ENCODE data around the gene ZYG11B.
"Not testable (repeated sequence)": the region's sequence is repeated elsewhere in the genome, so short reads cannot be mapped to it uniquely, and the experiment has no call there.

The ZYG11B gene

DNA sequence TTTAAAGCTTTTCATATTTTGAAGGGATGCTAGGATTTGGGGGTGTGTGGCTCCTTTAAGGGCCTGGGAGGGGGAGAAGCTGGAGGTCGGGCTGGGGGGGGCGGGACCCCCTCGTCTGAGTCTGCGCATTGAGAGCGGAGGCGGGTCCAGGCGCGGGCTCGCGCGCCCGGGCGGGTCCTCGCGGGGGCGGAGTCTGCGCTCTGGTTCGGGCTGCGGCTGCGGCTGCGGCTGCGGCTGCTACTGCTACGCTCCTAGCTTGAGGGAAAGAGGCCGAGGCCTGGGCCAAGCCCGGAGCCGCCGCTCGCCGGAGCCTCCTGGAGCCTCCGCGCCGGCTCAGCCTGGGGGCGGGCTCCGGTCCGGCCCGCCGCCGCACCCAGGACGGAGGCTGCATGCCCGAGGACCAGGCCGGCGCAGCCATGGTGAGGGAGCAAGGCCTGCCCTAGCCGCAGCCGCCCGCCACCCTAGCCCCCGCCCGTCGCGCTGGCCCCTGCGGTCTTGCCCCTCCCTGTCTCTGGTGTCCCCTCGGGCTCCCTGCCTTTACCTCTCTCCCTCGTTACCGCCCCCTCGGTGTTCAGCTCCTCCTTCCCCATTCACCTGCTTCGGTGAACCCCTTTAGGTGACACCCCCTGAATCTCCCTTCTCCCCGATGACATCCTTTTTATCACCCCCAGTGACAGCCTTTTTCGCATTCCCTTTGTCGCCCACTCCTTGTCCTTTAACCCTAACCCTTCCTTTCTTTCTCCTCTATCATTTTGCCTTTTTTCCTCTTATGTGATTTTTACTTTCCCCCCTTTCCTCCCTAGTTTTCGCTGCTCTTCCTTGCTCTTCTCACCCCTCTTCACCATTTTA, at the start of gene ZYG11B:
ZYG11B (plus strand) TSS at position 189 of the 849 bp plus-strand sequence; CDS start at position 390, 201 bp downstream.
- peak; percentile 77 to 84 for DNase-seq (ENCODE audit: low read depth in 2 of 2)

DNA sequence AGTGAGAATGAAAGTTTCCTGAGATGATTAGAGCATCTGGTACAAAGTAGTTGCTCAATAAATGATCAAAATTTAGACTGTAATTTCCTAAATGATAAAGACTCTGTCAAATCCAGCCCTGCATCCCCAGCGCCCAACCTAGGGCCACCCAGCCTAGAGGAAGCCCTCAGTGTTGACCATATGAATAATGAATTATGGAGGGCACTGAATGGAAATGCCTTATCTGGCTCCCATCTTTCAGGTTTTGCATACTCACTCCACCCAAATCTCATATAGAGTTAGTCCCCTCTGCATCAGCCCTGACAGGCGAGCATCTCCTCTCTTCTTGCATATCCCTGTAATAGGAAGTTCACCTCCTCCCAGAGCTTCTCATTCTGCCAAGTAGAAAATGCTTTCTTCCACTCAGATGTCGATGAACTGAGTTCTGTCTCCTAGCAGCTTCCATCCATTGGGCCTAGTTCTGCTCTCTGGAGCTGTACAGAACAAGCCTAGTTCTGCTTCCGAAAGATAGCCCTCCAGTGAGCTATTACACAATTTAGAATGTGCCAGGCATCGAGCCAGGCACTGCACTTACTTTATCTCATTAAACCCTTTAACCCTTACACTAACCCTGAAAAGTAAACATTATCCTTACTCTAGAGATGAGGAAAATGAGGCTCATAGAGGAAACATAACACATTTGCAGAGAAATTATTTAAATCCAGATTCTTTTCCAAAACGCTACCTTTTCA, 49.0 kb upstream of the ZYG11B start:
- no peak for DNase-seq (ENCODE audit: low read depth in 2 of 2)

DNA sequence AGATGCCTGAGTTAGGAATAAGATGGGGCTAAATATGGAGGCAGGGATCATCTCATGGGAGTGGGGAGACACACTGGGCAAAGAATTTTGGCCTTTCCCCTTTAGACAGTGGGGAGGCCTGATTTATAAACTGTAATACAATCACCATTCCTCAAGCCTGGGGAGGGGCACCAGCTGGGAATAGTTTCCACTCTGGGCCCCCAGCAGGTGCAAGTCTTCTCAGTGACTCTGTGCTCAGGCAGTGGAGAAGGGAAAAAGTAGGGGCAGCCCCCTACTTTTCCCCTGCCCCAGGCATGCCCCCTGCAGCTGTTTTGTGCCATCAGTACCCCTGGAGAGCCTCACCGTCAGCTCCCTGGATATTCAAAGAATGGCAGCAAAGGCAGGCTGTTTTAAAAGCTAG, 47.2 kb upstream of the ZYG11B start:
- DNase-seq (ENCODE audit: low read depth in 2 of 2) = no peak

DNA sequence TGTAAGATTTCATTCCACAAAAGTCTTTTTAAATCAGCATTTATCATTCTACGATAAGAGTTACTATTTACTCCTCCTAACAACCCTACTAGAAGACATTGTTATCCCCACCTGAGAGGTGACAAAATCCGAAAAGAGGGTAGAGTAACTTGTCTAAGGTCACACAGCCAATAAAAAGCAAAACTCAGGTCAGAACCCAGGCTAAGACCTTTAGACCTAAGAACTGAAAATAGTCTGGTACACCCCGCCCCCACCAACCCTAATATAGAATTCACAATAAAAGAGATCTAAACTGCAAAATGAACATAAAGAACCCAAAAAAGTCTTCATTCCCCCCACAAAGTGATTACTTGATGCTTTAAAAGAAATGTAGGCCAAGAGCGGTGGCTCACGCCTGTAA, 46.8 kb upstream of the ZYG11B start:
- no peak for DNase-seq (ENCODE audit: low read depth in 2 of 2)

DNA sequence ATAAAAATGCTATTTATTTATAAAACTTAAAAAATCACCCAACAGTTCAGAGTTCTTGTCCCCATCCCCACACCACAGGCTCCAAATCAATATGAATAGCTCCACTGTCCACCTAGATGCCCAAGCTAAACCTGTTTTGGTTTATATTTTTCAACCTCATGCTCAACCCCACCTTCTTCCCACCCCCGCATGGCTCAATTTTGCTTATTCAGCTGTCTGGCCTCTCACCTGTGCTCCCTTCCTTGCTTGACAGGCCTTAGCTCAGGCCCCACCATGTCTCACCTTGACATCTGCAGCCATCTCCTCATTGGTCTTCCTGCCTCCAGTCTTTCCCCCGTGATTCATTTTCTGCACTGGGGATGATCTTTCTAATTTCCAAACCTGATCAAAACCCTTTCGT, 45.9 kb upstream of the ZYG11B start:
- DNase-seq (ENCODE audit: low read depth in 2 of 2) = no peak

DNA sequence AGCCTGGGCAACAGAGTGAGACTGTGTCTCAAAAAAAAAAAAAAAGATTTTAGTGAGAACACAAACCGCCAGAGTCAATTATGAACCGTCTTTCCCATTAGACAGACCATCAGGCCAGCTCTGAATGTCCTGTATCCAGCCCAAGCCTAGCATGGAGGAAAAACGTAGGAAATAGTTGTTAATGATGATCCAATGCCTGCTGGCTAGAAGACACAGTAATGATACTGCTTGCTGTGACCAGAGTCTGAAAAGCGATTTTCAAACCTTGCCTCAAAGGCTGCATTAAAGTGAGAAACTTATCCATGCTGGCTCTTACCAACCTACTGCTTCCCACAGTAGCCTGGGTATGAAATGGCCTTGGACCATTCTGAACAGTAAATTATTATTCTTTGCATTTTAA, 45.1 kb upstream of the ZYG11B start:
- no peak for DNase-seq (ENCODE audit: low read depth in 2 of 2)

DNA sequence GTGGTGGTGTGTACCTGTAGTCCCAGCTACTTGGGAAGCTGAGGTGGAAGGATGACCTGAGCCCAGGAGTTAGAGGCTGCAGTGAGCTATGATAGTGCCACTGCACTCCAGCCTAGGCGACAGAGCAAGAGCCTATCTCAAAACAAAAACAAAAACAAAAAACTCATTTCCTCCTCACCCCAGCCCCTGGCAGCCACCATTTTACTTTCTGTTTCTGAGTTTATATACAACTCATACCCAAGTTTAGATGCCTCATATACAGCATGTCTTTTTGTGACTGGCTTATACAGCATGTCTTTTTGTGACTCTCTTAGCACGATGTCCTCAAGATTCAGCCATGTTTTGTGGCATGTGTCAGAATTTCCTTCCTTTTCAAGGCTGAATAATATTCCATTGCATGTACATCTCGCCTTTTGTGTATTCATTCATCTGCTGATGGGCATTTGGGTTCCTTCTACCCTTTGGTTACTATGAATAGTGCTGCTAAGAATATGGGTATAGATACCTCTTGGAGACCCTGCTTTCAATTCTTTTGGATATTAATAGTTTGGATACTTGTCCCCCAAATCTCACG, 42.8 kb upstream of the ZYG11B start:
- DNase-seq (ENCODE audit: low read depth in 2 of 2) = no peak

DNA sequence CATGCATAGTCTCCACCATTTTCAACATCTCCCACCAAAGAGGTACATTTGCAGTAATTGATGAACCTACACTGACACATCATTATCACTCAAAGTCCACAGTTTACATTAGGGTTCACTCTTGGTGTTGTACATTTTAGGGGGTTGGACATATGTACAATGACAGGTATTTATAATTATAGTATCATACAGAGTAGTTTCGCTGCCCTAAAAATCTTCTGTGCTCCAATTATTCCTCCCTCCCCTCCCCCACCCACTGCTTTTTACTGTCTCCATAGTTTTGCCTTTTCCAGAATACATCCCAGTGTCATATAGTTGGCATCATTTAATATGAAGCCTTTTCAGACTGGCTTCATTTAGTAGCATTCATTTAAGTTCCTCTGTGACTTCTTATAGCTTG, 41.7 kb upstream of the ZYG11B start:
- no peak for DNase-seq (ENCODE audit: low read depth in 2 of 2)

DNA sequence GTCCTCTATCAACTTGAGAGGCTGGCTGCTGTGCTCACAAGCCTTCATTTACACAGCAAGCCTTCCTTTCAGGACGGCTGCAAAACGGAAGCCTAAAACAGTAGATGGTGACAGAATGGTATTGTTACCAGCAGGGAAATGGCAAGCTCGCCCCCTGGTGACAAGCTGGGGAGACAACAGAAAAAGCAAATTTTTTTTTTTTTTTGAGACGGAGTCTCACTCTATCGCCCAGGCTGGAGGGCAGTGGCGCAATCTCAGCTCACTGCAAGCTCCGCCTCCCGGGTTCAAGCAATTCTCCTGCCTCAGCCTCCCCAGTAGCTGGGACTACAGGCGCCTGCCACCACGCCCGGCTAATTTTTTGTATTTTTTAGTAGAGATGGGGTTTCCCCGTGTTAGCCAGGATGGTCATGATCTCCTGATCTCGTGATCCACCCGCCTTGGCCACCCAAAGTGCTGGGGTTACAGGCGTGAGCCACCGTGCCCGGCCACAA, 39.9 kb upstream of the ZYG11B start:
- peak; percentile 47 to 59 for DNase-seq (ENCODE audit: low read depth in 2 of 2)

DNA sequence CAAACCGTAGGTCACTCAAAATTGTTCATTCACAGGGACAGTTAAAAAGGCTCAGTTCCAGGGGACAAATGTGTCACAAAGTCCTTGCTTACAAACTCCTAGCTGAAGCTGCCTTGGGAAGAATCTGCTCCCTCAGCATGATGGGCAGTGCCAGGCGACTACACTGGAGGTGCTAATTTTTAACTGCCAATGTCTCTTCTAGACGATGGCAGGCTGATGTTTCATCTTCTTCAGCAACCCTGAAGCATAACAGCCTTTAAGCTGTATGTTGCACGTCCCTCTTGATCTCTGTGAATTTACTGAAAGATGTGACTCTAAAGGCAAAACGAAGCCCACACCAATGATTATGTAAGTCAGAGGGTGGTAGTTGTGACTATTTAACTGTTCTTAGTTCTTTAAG, 39.4 kb upstream of the ZYG11B start:
- no peak for DNase-seq (ENCODE audit: low read depth in 2 of 2)

DNA sequence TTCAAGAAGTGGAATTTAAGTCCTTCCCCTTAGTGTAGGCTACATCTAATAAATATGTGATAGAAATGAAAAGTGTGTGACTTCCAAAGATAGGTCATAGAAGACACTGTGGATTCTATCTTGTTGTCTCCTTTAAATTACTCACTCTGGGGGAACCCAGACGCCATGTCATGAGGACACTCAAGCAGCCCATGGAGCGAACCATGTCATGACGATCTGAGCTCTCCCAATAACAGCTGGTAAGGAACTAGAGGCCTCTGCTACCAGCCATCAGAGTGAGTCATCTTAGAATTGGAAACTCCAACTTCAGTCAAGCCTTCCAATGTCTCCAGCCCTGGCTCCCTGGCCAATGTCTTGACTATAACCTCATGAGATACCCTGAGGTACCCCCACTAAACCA, 34.4 kb upstream of the ZYG11B start:
- DNase-seq (ENCODE audit: low read depth in 2 of 2) = no peak

DNA sequence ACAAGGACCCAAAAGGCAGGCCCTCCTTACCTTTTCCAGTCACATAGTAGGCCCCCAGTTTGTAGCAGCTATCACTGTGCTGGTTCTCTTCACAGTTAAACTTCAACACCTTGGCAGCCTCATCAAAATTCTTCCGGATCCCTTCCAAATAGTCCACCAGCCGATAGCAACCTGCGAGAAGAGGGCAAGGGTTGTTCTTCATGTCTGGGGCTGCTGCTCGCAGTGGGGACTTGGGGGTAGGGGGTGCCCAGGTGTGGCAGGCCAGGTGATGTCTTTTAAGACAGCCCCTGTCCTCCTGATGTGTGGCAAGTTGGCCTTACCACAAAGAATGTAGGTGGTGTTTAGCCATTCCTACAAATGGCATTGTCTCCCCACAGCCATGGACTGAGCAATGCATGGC, 33.6 kb upstream of the ZYG11B start:
- no peak for DNase-seq (ENCODE audit: low read depth in 2 of 2)

DNA sequence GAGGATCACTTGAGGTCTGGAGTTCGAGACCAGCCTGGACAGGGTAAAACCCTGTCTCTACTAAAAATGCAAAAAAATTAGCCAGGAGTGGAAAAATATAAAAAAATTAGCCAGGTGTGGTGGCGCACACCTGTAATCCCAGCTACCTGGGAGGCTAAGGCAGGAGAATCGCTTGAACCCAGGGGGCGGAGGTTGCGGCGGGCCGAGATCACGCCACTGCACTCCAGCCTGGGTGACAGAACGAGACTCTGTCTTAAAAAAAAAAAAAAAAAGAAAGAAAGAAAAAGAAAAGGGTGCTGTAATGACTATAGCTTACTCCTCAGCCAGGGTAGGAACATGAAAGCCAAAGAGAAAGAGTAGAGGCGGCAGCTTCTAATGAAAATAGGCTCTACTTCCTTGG, 32.9 kb upstream of the ZYG11B start:
- not testable (repeated sequence) for DNase-seq (ENCODE audit: low read depth in 2 of 2)

DNA sequence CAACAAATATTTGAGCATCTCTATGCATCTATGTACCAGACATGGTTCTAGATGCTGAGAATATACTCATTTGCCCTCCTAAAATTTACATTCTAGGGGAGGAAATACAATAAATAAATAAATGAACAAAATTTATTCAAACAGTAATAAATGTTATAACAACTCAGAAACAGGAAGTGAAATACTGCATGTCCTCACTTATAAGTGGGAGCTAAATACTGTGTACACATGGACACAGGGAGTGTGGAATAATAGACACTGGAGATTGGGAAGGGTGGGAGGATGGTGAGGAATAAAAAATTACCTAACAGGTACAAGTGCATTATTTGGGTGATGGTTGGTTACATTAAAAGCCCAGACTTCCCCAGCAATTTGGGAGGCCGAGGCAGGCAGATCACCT, 32.4 kb upstream of the ZYG11B start:
- no peak for DNase-seq (ENCODE audit: low read depth in 2 of 2)

DNA sequence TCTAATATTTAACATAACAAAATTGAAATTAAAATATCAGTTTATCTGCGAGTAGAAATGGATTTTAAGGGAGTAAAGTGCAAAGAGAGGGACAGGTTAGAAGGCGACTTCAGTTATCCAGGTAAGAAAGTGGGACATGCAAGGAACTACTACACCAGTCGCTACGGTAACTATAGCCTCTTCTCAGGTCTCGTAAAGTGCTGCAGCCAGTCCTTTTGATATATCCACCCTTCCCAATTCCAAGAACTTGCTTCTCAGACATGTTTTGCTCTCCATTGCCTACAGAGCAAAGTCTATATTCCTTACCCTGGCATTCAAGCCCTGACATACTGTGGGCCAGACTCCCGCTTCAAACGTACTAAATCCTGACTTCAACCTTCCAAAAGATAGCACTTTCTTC, 30.6 kb upstream of the ZYG11B start:
- DNase-seq (ENCODE audit: low read depth in 2 of 2) = no peak

DNA sequence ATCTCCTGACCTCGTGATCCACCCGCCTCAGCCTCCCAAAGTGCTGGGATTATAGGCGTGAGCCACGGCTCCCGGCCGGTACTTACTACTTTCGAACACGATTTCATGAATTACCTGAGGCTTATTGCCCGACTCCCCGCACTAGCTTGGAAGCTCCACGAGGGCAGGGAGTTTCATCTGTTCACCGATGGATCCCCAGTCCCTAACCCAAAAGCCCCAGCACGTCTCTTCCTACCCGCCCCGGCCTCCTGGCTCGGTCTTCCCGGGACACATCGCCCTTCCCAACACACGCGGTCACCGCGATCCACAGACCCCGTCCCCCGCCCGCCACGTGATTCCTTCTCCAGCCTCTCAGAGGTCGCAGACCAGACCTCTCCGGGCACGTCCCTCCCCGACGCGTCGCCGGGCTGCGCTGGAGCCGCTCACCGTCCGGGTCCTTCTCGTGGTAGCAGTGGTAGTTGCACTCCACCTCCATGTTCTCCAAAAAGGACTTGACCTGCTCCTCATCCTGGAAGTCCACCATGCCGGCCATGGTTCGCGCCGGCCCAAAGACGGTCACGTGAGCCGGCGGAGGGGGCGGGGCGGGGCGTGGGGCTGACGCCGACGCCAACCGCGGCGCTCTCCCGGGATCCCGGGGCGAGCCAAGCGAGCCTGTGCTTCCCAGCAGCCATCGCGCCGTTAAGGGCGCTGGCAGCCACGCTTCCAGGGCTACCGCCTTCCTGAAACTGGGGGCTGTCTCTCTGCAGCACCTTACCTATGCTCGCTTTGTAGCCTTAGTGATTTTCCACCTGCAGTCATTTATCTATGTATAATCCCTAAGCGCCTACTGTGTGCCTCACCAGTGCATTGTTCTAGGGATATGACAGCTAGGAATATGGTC, 28.2 kb upstream of the ZYG11B start, which contains the start of gene COA7:
COA7 (minus strand) TSS at position 553 of the 880 bp plus-strand sequence; CDS start at position 532, 21 bp downstream.
- peak; percentile 48 to 73 for DNase-seq (ENCODE audit: low read depth in 2 of 2)

DNA sequence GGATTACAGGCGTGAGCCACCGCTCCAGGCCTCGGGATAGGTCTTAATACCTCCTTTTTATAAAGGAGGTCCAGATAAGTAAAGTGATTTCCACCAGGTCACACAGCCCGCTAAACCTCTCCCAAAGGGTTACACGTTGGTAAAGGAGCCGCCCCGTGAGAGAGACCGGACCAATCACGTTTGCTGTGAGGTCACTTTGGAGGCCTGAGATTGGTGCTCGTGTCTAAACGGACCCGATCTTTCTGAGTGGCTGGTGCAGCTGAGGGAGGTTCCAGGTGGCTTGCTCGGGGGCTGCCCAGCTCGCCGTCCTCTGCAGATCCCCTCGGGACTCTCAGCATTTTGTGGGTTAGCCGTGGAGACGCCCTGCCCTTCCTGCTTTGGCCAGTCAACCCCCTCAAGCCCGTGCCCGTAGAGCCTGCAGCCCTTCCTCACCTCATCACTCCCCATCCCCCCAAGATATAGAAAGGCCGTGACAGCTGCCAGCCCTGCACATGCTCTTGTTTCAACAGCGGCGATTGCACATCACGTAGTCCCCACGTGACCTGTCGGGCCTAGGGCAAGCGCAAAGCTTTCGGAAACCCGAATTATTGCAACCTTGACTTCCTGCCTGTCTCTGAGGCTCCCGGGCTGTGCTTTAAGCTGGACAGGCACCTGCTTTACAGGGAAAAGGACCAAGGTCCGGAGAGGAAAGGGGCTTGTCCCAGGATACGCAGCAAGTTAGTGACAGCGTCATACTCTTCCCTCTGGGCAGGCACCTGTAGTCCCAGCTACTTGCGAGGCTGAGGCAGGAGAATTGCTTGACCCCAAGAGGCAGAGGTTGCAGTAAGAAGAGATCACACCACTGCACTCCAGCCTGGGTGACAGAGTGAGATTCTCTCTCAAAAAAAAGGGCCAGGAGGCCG, 23.1 kb upstream of the ZYG11B start:
- peak; percentile 53 to 73 for DNase-seq (ENCODE audit: low read depth in 2 of 2)

DNA sequence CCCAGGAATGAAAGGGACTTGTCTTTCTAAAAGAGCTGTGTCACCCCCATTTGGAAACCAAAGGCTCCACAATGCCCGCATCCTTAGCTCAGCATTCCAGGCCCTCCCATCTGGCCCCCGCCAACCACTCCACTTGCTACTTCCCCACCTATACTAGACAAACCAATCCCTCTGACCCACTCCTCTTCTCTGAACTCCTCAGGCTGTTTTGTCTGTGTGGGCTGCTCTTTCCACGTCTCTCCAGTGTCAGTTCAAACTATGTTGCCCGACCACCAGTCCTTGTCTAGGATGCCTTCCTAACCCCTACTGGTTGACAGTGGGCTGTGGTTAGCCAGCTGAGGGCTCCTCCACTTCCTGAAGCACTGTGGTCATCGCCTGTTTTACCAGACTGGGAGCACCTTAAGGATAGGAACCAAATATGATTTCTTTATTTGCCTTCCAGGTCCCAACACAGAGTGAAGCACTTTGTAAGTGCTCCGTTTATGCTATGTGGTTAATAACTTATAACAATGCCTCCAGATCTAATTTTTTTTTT, 20.1 kb upstream of the ZYG11B start:
- no peak for DNase-seq (ENCODE audit: low read depth in 2 of 2)

DNA sequence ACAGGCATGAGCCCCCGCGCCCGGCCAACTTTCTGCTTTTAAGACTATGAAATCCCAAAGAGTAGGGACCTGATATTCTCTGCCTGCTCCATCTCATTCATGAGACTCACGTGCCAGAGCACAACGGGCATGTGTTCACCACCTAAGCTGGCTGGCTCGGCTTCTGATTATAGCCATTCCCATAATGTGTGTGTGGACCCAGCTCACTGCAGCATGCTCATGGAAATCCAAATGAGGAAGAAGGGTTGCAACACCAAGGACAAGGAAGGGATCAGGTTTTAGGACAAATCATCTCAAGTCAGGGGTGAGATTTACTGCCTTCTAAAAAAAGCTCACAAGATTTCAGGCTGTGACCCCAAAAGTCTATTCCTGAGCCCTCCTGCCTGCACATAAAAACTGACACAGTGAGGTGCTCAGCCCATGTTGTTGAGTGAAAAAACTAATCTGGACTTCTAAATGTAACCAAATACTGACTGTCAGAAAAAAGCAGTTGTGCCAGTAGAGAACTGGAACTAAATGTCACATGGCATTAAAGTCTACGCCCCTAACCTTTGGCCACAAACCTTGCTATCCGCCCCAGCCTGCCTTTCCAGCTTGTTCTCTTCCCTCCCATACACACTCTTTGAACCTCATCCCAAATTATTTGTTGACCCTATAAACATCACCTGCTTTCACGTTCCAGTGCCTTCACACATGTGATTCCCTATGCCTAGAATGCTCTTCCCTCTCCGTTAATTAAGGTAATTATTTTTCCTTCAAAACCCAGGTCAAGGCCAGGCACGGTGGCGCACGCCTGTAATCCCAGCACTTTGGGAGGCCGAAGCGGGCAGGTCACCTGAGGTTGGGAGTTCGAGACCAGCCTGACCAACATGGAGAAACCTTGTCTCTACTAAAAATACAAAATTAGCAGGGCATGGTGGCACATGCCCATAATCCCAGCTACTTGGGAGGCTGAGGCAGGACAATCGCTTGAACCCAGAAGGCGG, 19.0 kb upstream of the ZYG11B start:
- no peak for DNase-seq (ENCODE audit: low read depth in 2 of 2)
